Ishikawa (cell line): Measurements from ENCODE around the gene ARHGEF19.

Experiments used
- RAD21 ChIP-seq: IDR thresholded peaks from 2 replicates; pipeline ENCODE4 v1.6.1; 2012; ENCODE audit warnings: low read depth
- TF ChIP-seq, protein P1 (sequence below): IDR thresholded peaks from 2 replicates; pipeline ENCODE4 v1.6.1; 2012

DNA sequence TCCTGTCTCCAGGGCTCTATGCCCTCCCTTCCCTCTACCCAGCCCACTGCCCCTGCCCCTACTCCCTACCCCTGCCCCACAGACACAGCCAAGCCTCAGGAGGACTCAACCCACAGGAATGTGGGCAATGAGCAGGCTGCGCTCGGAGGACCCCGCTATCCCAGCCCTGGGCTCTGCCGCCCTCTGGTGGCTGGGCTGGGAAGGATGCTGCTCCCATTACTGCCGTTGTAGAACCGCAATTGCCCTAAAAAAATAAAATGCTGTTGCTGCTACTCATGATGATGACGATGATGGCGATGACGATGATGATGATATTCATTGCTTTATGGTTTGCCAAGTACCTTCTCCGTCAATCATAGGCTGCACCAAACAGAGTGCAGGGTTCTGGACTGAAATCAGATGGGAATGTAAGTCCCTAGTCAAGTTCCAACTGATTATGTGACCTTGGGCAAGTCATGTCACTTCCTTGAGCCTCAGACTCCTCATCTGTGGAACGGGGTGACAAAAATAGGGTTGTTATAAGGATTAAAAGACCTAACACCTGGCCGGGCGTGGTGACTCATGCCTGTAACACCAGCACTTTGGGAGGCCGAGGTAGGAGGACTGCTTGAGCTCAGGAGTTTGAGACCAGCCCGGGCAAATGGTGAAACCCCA lies 24.6 kb downstream of the ARHGEF19 start:
- TF ChIP-seq RAD21, result peak; percentile 100
- TF ChIP-seq, protein P1, sequence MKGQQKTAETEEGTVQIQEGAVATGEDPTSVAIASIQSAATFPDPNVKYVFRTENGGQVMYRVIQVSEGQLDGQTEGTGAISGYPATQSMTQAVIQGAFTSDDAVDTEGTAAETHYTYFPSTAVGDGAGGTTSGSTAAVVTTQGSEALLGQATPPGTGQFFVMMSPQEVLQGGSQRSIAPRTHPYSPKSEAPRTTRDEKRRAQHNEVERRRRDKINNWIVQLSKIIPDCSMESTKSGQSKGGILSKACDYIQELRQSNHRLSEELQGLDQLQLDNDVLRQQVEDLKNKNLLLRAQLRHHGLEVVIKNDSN, result no peak
